GM12878 (cell line): ENCODE data around the gene KLK12. TPM values are rescaled to one million over a fixed set of nuclear protein-coding genes. Genes with fewer than 3 reads are reported as not detected.

Experiments
- ATAC-seq: fragments of 200-7000 bp; cut with Tn5 transposase; 3 replicates; pipeline ENCODE4 v1.9.1; 2020; ENCODE audit warnings: mild to moderate bottlenecking, moderate library complexity
- BruUV-seq: library from RNA; stranded (reverse); fragments of 400-500 nt; replicated peaks from 2 replicates; lab custom pipeline; 2021; lab: Mats Ljungman, UMichigan
- CTCF ChIA-PET: fragments of 300-600 bp; sonication (Branson Sonifier 250); formaldehyde crosslinking; extraction: SDS; loops from one replicate; lab custom pipeline; 2021; ENCODE audit warnings: inconsistent platforms; lab: Yijun Ruan, JAX
- POLR2A ChIA-PET: fragments of 350-600 bp; formaldehyde crosslinking; extraction: SDS; loops from one replicate; lab custom pipeline; 2021; ENCODE audit warnings: inconsistent platforms; lab: Charles Lee
- RAD21 ChIA-PET: fragments of 300-600 bp; sonication (Branson Sonifier 250); formaldehyde crosslinking; loops from one replicate; lab custom pipeline; 2023; ENCODE audit warnings: antibody characterized with exemption; ENCODE audit not compliant: unreplicated experiment; lab: Charles Lee
- SMC1A ChIA-PET: fragments of 300-600 bp; sonication (Branson Sonifier 250); formaldehyde crosslinking; loops from one replicate; lab custom pipeline; 2023; ENCODE audit not compliant: unreplicated experiment, uncharacterized antibody; lab: Charles Lee
- DNase-seq: peaks from one replicate; pipeline ENCODE4 v3.0.0-alpha.2; 2011; ENCODE audit warnings: low read depth, low spot score
- FAIRE-seq: peaks from 3 replicates; lab custom pipeline; 2011; peaks lifted over from hg19 to GRCh38; lab: Jason Lieb, UNC
- H2AFZ ChIP-seq: 2 replicates; pipeline ENCODE4 v1.6.0; 2011; ENCODE audit warnings: low read depth, low read length, control low read depth; ENCODE audit not compliant: control insufficient read depth
- H3K27ac ChIP-seq: 2 replicates; pipeline ENCODE4 v1.5.1; 2011; ENCODE audit warnings: control low read depth; ENCODE audit not compliant: control insufficient read depth, insufficient read depth
- H3K27me3 ChIP-seq, 2 experiments: replicated peaks in 1 of 2; 2 replicates each; pipeline versions ENCODE4 v1.6.0 to v1.6.1; 2011; ENCODE audit warnings: low read length in 1 of 2; ENCODE audit not compliant: control insufficient read depth in 2 of 2, insufficient read depth in 2 of 2
- H3K36me3 ChIP-seq, 2 experiments: 2 replicates each; pipeline ENCODE4 v1.5.1; 2011; ENCODE audit warnings: low read length in 1 of 2; ENCODE audit not compliant: control insufficient read depth in 2 of 2, insufficient read depth in 2 of 2
- H3K4me1 ChIP-seq: 2 replicates; pipeline ENCODE4 v1.6.1; 2011; ENCODE audit warnings: mild to moderate bottlenecking, low read length, moderate library complexity, mixed read lengths; ENCODE audit not compliant: control insufficient read depth, insufficient read depth
- H3K4me2 ChIP-seq: 2 replicates; pipeline ENCODE4 v1.6.0; 2011; ENCODE audit warnings: control low read depth; ENCODE audit not compliant: control insufficient read depth, insufficient read depth
- H3K4me3 ChIP-seq: fragments of 200-600 bp; sonication (generic); 2 replicates; pipeline ENCODE4 v1.5.1; 2016
- H3K79me2 ChIP-seq: 2 replicates; pipeline ENCODE4 v1.6.0; 2011; ENCODE audit warnings: low read length; ENCODE audit not compliant: control insufficient read depth, insufficient read depth
- H3K9ac ChIP-seq: 2 replicates; pipeline ENCODE4 v1.8.0; 2011; ENCODE audit warnings: low read length, control low read depth, mixed read lengths; ENCODE audit not compliant: control insufficient read depth, insufficient read depth
- H3K9me3 ChIP-seq: replicated peaks from 3 replicates; pipeline ENCODE4 v1.5.1; 2011; ENCODE audit warnings: mild to moderate bottlenecking, low read length; ENCODE audit not compliant: control insufficient read depth, insufficient read depth
- H4K20me1 ChIP-seq: 2 replicates; pipeline ENCODE4 v1.6.0; 2011; ENCODE audit not compliant: control insufficient read depth, insufficient read depth
- BCLAF1 ChIP-seq: fragments of 450-650 bp; IDR thresholded peaks from 2 replicates; pipeline ENCODE4 v1.6.1; 2017; ENCODE audit warnings: antibody characterized with exemption, mild to moderate bottlenecking, moderate library complexity
- BMI1 ChIP-seq: fragments of 450-650 bp; IDR thresholded peaks from 2 replicates; pipeline ENCODE4 v1.6.1; 2016; ENCODE audit warnings: mild to moderate bottlenecking, moderate library complexity, borderline replicate concordance
- ELK1 ChIP-seq: IDR thresholded peaks from 2 replicates; pipeline ENCODE4 v1.6.1; 2012; ENCODE audit warnings: low read depth, low read length, improper control_type of control experiment
- EZH2 ChIP-seq: IDR thresholded peaks from 2 replicates; pipeline ENCODE4 v1.6.1; 2012; ENCODE audit warnings: low read depth, mild to moderate bottlenecking, control low read depth, inconsistent platforms, low read length, borderline replicate concordance; ENCODE audit not compliant: control insufficient read depth
- FOXM1 ChIP-seq: IDR thresholded peaks from 2 replicates; pipeline ENCODE4 v1.6.1; 2012; ENCODE audit warnings: low read depth, mild to moderate bottlenecking, inconsistent platforms, low read length, moderate library complexity
- HDGF ChIP-seq: fragments of 450-650 bp; IDR thresholded peaks from 2 replicates; pipeline ENCODE4 v1.6.1; 2016; ENCODE audit warnings: antibody characterized with exemption
- LARP7 ChIP-seq: fragments of 450-650 bp; IDR thresholded peaks from 2 replicates; pipeline ENCODE4 v1.6.1; 2017; ENCODE audit warnings: mild to moderate bottlenecking
- MEF2A ChIP-seq: IDR thresholded peaks from 2 replicates; pipeline ENCODE4 v1.6.1; 2011; ENCODE audit warnings: low read depth, mild to moderate bottlenecking, low read length, moderate library complexity; ENCODE audit not compliant: insufficient read depth
- MLLT1 ChIP-seq: fragments of 450-650 bp; IDR thresholded peaks from 2 replicates; pipeline ENCODE4 v1.6.1; 2016; ENCODE audit warnings: mild to moderate bottlenecking
- PML ChIP-seq: IDR thresholded peaks from 2 replicates; pipeline ENCODE4 v1.6.1; 2012; ENCODE audit warnings: low read length, inconsistent platforms
- POLR2A ChIP-seq: IDR thresholded peaks from 2 replicates; pipeline ENCODE4 v1.6.1; 2011; ENCODE audit warnings: low read depth, mild to moderate bottlenecking, low read length
- SMARCA5 ChIP-seq: fragments of 450-650 bp; IDR thresholded peaks from 2 replicates; pipeline ENCODE4 v1.6.1; 2017; ENCODE audit warnings: mild to moderate bottlenecking
- STAT3 ChIP-seq: IDR thresholded peaks from 2 replicates; pipeline ENCODE4 v1.6.1; 2011; ENCODE audit warnings: low read depth, low read length, improper control_type of control experiment
- YY1 ChIP-seq: IDR thresholded peaks from 2 replicates; pipeline ENCODE4 v1.6.1; 2011; ENCODE audit warnings: low read depth, mild to moderate bottlenecking, low read length
- ZSCAN29 ChIP-seq: fragments of 450-650 bp; IDR thresholded peaks from 2 replicates; pipeline ENCODE4 v1.6.1; 2017; ENCODE audit warnings: mild to moderate bottlenecking, moderate library complexity
- WGBS: methylation state at CpG from one replicate; pipeline ENCODE4 v1.1.6; 2016; ENCODE audit warnings: low lambda C conversion rate; ENCODE audit not compliant: insufficient replicate concordance, insufficient coverage; ENCODE audit errors: missing lambda C conversion rate; 5-methylcytosine and 5-hydroxymethylcytosine counted together
- in situ Hi-C: fragments of 300-500 bp; cut with MboI; formaldehyde crosslinking; loops from 9 replicates; pipeline ENCODE4 v1.14.3; 2018; ENCODE audit warnings: mixed read lengths
- intact Hi-C: fragments of 100-400 bp; cut with micrococcal nuclease; formaldehyde crosslinking; loops from one replicate; pipeline ENCODE4 v1.14.2; 2022; ENCODE audit not compliant: unreplicated experiment
- polyA plus RNA-seq, 11 experiments: library from polyadenylated mRNA; depleted of rRNA in 4 of 11; unstranded in 6 of 11; stranded (reverse) in 5 of 11; fragments of >200 nt; fragmentation: Nextera tagmentation in 4 of 11; fragmentation: Illumina TruSeq in 1 of 11; extraction: Ambion mirVana in 4 of 11; extraction: Trizol in 1 of 11; gene quantifications; 1 replicate in 1 of 11; 2 replicates in 10 of 11; pipeline versions ENCODE4 v1.2.1 to v1.2.3, GENCODE V29; 2011 to 2016; ENCODE audit warnings: inconsistent platforms in 2 of 11, missing spikeins in 2 of 11, low read depth in 1 of 11
- total RNA-seq, 4 experiments: library from RNA; depleted of rRNA in 3 of 4; stranded (reverse); fragments of >200 nt in 3 of 4; fragmentation: Illumina TruSeq in 1 of 4; extraction: Trizol in 1 of 4; gene quantifications; 2 replicates each; pipeline versions ENCODE4 v1.2.1 to v1.2.3, GENCODE V29; 2013 to 2021

The KLK12 gene
- total and polyA plus RNA-seq, 10 of the 15 experiments (the other 5 are each of a cell fraction or from before 2014, with no cell fraction given) = not detected

DNA sequence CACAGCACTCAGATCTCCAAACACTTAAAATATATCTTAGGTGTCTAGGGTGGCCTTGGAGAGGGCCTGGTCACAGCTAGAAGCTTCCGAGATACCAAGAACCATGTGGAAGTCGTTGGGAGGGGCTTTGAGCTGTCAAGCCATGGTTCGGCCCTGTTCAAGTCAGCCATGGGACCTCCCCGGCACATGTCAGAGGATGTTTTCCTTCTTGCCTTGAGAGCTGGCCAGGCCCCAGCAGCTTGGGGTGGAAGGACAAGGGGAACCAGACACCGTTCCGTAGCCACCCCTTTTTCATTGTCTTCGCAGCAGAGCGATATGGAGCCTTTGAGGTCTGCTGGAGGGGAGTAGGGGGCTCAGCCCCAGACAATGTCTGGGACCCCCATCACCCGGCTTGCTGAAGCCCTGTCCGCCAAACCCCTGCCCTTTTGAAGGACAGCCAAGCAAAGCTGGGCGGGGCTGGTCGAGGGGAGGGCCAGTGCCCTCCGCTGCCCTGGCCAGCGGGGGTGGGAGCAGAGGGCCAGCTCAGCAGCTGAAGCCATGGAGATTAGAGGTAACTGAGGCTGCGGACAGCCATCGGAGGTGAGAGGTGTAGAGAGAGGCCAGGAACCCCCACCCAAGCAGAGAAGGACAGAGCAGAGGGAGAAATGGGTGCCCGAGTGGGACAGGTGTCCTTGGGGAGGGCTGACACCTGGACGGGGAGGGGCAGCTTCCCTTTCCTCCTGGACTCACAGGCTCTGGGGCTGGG lies 8.8 kb downstream of the KLK12 start (continued):
- no peak for TF ChIP-seq BCLAF1

DNA sequence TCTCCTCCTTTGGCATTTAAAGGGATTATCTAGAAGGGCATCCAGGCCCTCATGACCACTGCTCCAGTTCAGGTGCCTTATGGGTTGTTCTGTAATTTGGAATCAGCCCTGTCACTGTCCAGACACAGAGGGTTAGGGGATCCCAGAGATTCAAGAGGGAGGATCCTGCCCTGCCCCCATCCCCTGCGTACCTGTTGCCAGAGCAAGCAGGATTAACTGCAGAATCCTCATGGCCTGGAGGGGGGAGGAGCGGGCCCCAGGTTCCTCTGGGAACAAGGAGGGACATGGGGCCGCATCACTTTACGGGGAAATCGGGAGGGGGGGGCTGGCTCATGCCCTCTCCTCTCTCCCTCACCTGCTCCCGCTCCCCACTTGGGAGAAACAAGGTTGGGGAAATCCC lies 9.4 kb downstream of the KLK12 start:
- no TSS peak for BruUV-seq
- no peak for ATAC-seq
- in situ Hi-C loops = no loop called here
- TF ChIP-seq BMI1 = no peak
- TF ChIP-seq STAT3 = no peak
- no peak for TF ChIP-seq YY1
- TF ChIP-seq HDGF = no peak
- no peak for TF ChIP-seq MEF2A
- TF ChIP-seq POLR2A = no peak
- TF ChIP-seq MLLT1 = no peak
- no peak for TF ChIP-seq ZSCAN29
- TF ChIP-seq BCLAF1 = no peak
- no peak for TF ChIP-seq FOXM1
- TF ChIP-seq SMARCA5 = no peak
- no peak for TF ChIP-seq LARP7
- TF ChIP-seq EZH2 = no peak
- TF ChIP-seq PML = no peak
- no peak for TF ChIP-seq ELK1

More for the DNA sequence above, 9.4 kb downstream of the KLK12 start:
- ChIA-PET RAD21 (no interaction called here), SMC1A (no interaction called here), POLR2A (no interaction called here), CTCF (interaction anchor here (0.7 kb wide), 1 partner anchor 54 kb away, joined by 3 read pairs; no protein-coding TSS in a partner anchor)
- intact Hi-C loops = no loop called here
- no peak overlapping the region for H3K4me2 ChIP-seq
- H3K9me3 ChIP-seq = no peaks in the 10 kb centered on the region
- no peak overlapping the region for H3K27ac ChIP-seq
- no peaks in the 10 kb centered on the region for H4K20me1 ChIP-seq
- H3K4me1 ChIP-seq = no peaks in the 10 kb centered on the region
- no peak overlapping the region for H2AFZ ChIP-seq
- DNase-seq = no peak
- H3K27me3 ChIP-seq = no peaks in the 10 kb centered on the region; a peak in 1 of 4 replicates
- H3K36me3 ChIP-seq = no peaks in the 10 kb centered on the region
- H3K4me3 ChIP-seq = no peak overlapping the region
- no peak for FAIRE-seq
- no peak overlapping the region for H3K9ac ChIP-seq
- WGBS = 45% methylated on average over 6 of the region's 6 CpGs
- H3K79me2 ChIP-seq = no peaks in the 10 kb centered on the region
